Hepatocyte (in vitro differentiated cells): ENCODE measurements around the gene OLFM1. TPM values are rescaled to one million over a fixed set of nuclear protein-coding genes. Genes with fewer than 3 reads are reported as not detected.

Experiments
- DNase-seq: peaks from one replicate; pipeline ENCODE4 v3.0.0-alpha.2; 2016; ENCODE audit warnings: low spot score
- H2AFZ ChIP-seq: fragments of 200-600 bp; sonication (generic); 2 replicates; pipeline ENCODE4 v1.6.0; 2016; ENCODE audit warnings: antibody characterized with exemption, mild to moderate bottlenecking
- H3K27ac ChIP-seq: fragments of 200-600 bp; sonication (generic); 2 replicates; pipeline ENCODE4 v1.5.1; 2016; ENCODE audit warnings: mild to moderate bottlenecking
- H3K27me3 ChIP-seq: fragments of 200-600 bp; sonication (generic); 2 replicates; pipeline ENCODE4 v1.6.1; 2016
- H3K36me3 ChIP-seq: fragments of 200-600 bp; sonication (generic); replicated peaks from 2 replicates; pipeline ENCODE4 v1.5.1; 2016; ENCODE audit warnings: low read depth; ENCODE audit not compliant: insufficient read depth
- H3K4me1 ChIP-seq: fragments of 200-600 bp; sonication (generic); 2 replicates; pipeline ENCODE4 v1.5.1; 2016; ENCODE audit warnings: mild to moderate bottlenecking, moderate library complexity; ENCODE audit not compliant: insufficient read depth
- H3K4me2 ChIP-seq: fragments of 200-600 bp; sonication (generic); 2 replicates; pipeline ENCODE4 v1.6.0; 2016
- H3K4me3 ChIP-seq: fragments of 200-600 bp; sonication (generic); 2 replicates; pipeline ENCODE4 v1.5.1; 2016; ENCODE audit warnings: mild to moderate bottlenecking
- H3K79me2 ChIP-seq: fragments of 200-600 bp; sonication (generic); 2 replicates; pipeline ENCODE4 v1.6.0; 2017; ENCODE audit warnings: mild to moderate bottlenecking
- H3K9me2 ChIP-seq: fragments of 200-600 bp; sonication (generic); replicated peaks from 2 replicates; pipeline ENCODE4 v1.6.0; 2017; ENCODE audit warnings: mild to moderate bottlenecking; ENCODE audit not compliant: insufficient read depth
- H3K9me3 ChIP-seq: fragments of 200-600 bp; sonication (generic); 2 replicates; pipeline ENCODE4 v1.5.1; 2016; ENCODE audit warnings: low read depth, mild to moderate bottlenecking
- H4K20me1 ChIP-seq: fragments of 200-600 bp; sonication (generic); 2 replicates; pipeline ENCODE4 v1.6.0; 2016; ENCODE audit warnings: mild to moderate bottlenecking; ENCODE audit not compliant: insufficient read depth, poor library complexity, severe bottlenecking
- CTCF ChIP-seq: fragments of 200-600 bp; sonication (generic); IDR thresholded peaks from 2 replicates; pipeline ENCODE4 v1.5.1; 2016; ENCODE audit warnings: antibody characterized with exemption, mild to moderate bottlenecking; ENCODE audit not compliant: poor library complexity
- EZH2 ChIP-seq: fragments of 200-600 bp; sonication (generic); IDR thresholded peaks from 2 replicates; pipeline ENCODE4 v1.6.1; 2016; ENCODE audit warnings: antibody characterized with exemption, mild to moderate bottlenecking, borderline replicate concordance
- EZH2phosphoT487 ChIP-seq: fragments of 200-600 bp; sonication (generic); IDR thresholded peaks from one replicate; pipeline ENCODE4 v1.6.1; 2018; ENCODE audit warnings: antibody characterized with exemption, mild to moderate bottlenecking, low read depth, moderate library complexity; ENCODE audit not compliant: unreplicated experiment, severe bottlenecking
- WGBS: methylation state at CpG from one replicate; pipeline ENCODE4 v1.1.6; 2016; ENCODE audit warnings: low lambda C conversion rate; ENCODE audit errors: missing lambda C conversion rate; 5-methylcytosine and 5-hydroxymethylcytosine counted together
- polyA plus RNA-seq: library from polyadenylated mRNA; unstranded; fragments of >200 nt; fragmentation: Nextera tagmentation; extraction: Ambion mirVana; gene quantifications from 2 replicates; pipeline ENCODE4 v1.2.1, GENCODE V29; 2016
- total RNA-seq: library from RNA; depleted of rRNA; stranded (reverse); fragments of >200 nt; gene quantifications from 2 replicates; pipeline ENCODE4 v1.2.3, GENCODE V29; 2014

OLFM1 gene
- total and polyA plus RNA-seq, 2 experiments from 2014 or later, result 0.94 to 4.8 TPM

DNA sequence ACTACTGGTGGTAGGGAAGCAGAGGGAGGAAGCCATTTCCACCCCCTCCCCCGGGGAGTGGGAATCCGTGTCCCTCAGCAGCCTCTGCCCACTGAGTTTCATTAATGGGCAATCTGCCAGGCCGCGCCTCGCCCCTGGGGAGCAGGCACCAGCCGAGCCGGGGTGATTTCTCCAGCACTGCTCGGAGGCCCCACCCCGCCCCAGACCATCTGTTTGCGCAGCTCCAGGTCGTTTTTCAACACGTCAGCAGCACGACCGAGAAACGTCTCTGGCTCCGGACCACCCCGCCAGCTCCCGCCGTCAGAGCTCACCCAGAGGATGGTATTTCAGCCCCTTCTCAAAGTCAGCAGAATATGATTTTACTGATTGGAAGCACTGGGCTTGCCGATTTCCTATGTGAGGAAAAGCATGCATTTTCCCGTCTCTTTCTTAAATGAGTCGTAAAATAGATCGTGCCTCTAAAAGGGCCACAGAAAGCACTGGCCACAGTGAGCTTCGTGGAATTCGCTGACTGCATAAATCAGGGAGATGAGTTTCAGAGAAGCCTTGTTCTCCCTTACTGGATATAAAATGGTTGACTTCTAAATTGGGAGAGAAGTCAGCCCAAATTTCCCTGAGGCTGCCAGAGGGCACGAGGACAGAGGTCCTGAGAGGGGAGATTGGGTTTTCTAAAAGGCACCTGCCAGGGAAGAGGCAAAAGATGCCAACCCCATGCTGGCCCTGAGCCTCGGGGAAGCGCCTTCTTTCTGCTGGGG lies 47.0 kb downstream of the OLFM1 start:
- H3K36me3 ChIP-seq, result no peaks in the 10 kb centered on the region
- H3K4me3 ChIP-seq, result no peak overlapping the region
- H3K4me1 ChIP-seq, result no peaks in the 10 kb centered on the region
- 57% methylated on average over 27 of the region's 28 CpGs for WGBS
- no peak for DNase-seq
- no peaks in the 10 kb centered on the region for H4K20me1 ChIP-seq
- no peaks in the 10 kb centered on the region for H3K9me2 ChIP-seq
- no peak for TF ChIP-seq CTCF
- no peak for TF ChIP-seq EZH2
- no peak for TF ChIP-seq EZH2phosphoT487
- no peak overlapping the region for H2AFZ ChIP-seq
- H3K27me3 ChIP-seq, result no peaks in the 10 kb centered on the region
- no peaks in the 10 kb centered on the region for H3K79me2 ChIP-seq
- no peak overlapping the region for H3K27ac ChIP-seq
- H3K9me3 ChIP-seq, result no peaks in the 10 kb centered on the region
- H3K4me2 ChIP-seq, result no peak overlapping the region

GRCh38 chr9:135135171-135135928 lies 47.9 kb downstream of the OLFM1 start:
- H3K36me3 ChIP-seq, result no peaks in the 10 kb centered on the region
- no peaks in the 10 kb centered on the region for H3K9me3 ChIP-seq
- no peak for TF ChIP-seq EZH2phosphoT487
- TF ChIP-seq EZH2, result no peak
- no peak for TF ChIP-seq CTCF
- H3K4me2 ChIP-seq, result no peak overlapping the region
- no peak for DNase-seq
- H4K20me1 ChIP-seq, result no peaks in the 10 kb centered on the region
- no peaks in the 10 kb centered on the region for H3K4me1 ChIP-seq
- no peak overlapping the region for H3K4me3 ChIP-seq
- no peaks in the 10 kb centered on the region for H3K27me3 ChIP-seq
- H2AFZ ChIP-seq, result no peak overlapping the region
- H3K9me2 ChIP-seq, result no peaks in the 10 kb centered on the region
- H3K79me2 ChIP-seq, result no peaks in the 10 kb centered on the region
- 92% methylated on average over 13 of the region's 13 CpGs for WGBS
- no peak overlapping the region for H3K27ac ChIP-seq

GRCh38 chr9:135135929-135136315 lies 48.5 kb downstream of the OLFM1 start:
- TF ChIP-seq EZH2phosphoT487 (no peak), EZH2 (no peak)
- H3K27me3 ChIP-seq, result no peaks in the 10 kb centered on the region
- H3K4me3 ChIP-seq, result no peak overlapping the region
- H3K9me3 ChIP-seq, result no peaks in the 10 kb centered on the region
- 72% methylated on average over 6 of the region's 6 CpGs for WGBS
- no peak for DNase-seq
- H3K4me1 ChIP-seq, result no peaks in the 10 kb centered on the region
- no peak overlapping the region for H3K4me2 ChIP-seq
- H2AFZ ChIP-seq, result no peak overlapping the region
- no peaks in the 10 kb centered on the region for H3K79me2 ChIP-seq
- H3K27ac ChIP-seq, result no peak overlapping the region
- H3K36me3 ChIP-seq, result no peaks in the 10 kb centered on the region
- H4K20me1 ChIP-seq, result no peaks in the 10 kb centered on the region
- no peaks in the 10 kb centered on the region for H3K9me2 ChIP-seq

- H3K9me3 ChIP-seq, result no peaks in the 10 kb centered on the region
- H3K36me3 ChIP-seq, result no peaks in the 10 kb centered on the region
- H3K79me2 ChIP-seq, result no peaks in the 10 kb centered on the region
- H3K27ac ChIP-seq, result no peak overlapping the region
- no peak for DNase-seq
- H3K9me2 ChIP-seq, result no peaks in the 10 kb centered on the region
- H4K20me1 ChIP-seq, result no peaks in the 10 kb centered on the region
- TF ChIP-seq EZH2phosphoT487 (no peak), CTCF (no peak), EZH2 (no peak)
- 57% methylated on average over 9 of the region's 9 CpGs for WGBS
- H3K4me1 ChIP-seq, result no peaks in the 10 kb centered on the region
- H3K27me3 ChIP-seq, result no peaks in the 10 kb centered on the region
- no peak overlapping the region for H3K4me3 ChIP-seq
- no peak overlapping the region for H3K4me2 ChIP-seq
- no peak overlapping the region for H2AFZ ChIP-seq
Measured at GRCh38 chr9:135136481-135136880, 49.0 kb downstream of the OLFM1 start.
